Lung (tissue), 12 donors: Measurements from ENCODE around the gene KDM5B. TPM values are rescaled to one million over a fixed set of nuclear protein-coding genes. Genes with fewer than 3 reads are reported as not detected.

ENCODE experiments used
- ATAC-seq: fragments of 200-7000 bp; cut with Tn5 transposase; one replicate; pipeline ENCODE4 v1.9.1; 2020; ENCODE audit warnings: moderate number of reproducible peaks; ENCODE audit not compliant: insufficient read depth, low FRiP score
- DNase-seq, 3 donors: peaks; one replicate each; pipeline ENCODE4 v3.0.0-alpha.2; 2013 to 2017
- H3K27ac ChIP-seq, 2 donors: one replicate each; pipeline ENCODE4 v1.5.1; 2013; ENCODE audit warnings: mild to moderate bottlenecking in 2 of 2, moderate library complexity in 2 of 2, control low read depth in 1 of 2, inconsistent platforms in 1 of 2, low read depth in 1 of 2, low read length in 1 of 2
- H3K27me3 ChIP-seq, 3 donors: one replicate each; pipeline ENCODE4 v1.5.1; 2013; ENCODE audit warnings: low read length in 2 of 3; ENCODE audit not compliant: control insufficient read depth in 3 of 3, insufficient read depth in 3 of 3
- H3K36me3 ChIP-seq, 4 donors: one replicate each; pipeline ENCODE4 v1.5.1; 2013; ENCODE audit warnings: low read length in 4 of 4, mild to moderate bottlenecking in 1 of 4, moderate library complexity in 1 of 4; ENCODE audit not compliant: control insufficient read depth in 4 of 4, insufficient read depth in 4 of 4
- H3K4me1 ChIP-seq, 5 donors: one replicate each; pipeline ENCODE4 v1.5.1; 2013; ENCODE audit warnings: low read length in 5 of 5, mild to moderate bottlenecking in 2 of 5, moderate library complexity in 1 of 5; ENCODE audit not compliant: control insufficient read depth in 5 of 5, insufficient read depth in 5 of 5
- H3K4me3 ChIP-seq: one replicate; pipeline ENCODE4 v1.5.1; 2013; ENCODE audit warnings: mild to moderate bottlenecking, control low read depth, moderate library complexity
- H3K9ac ChIP-seq, 2 donors: one replicate each; pipeline ENCODE4 v1.5.1; 2013; ENCODE audit warnings: low read length in 2 of 2, control low read depth in 1 of 2; ENCODE audit not compliant: insufficient read depth in 1 of 2
- H3K9me3 ChIP-seq, 4 donors: one replicate each; pipeline ENCODE4 v1.5.1; 2013; ENCODE audit warnings: low read length in 3 of 4, mild to moderate bottlenecking in 1 of 4, moderate library complexity in 1 of 4; ENCODE audit not compliant: control insufficient read depth in 4 of 4, insufficient read depth in 3 of 4
- WGBS, 2 donors: extraction: QIAGEN DNeasy Blood & Tissue Kit; methylation state at CpG; one replicate each; pipeline ENCODE4 v1.1.7; 2013; 5-methylcytosine and 5-hydroxymethylcytosine counted together
- polyA plus RNA-seq, 2 donors: library from polyadenylated mRNA; stranded (reverse); fragments of 200-250 nt; gene quantifications; one replicate each; pipeline ENCODE4 v1.2.1, GENCODE V29; 2013
- total RNA-seq, 2 donors: library from RNA; depleted of rRNA in 1 of 2; stranded (reverse); fragments of >200 nt in 1 of 2; gene quantifications; one replicate each; pipeline ENCODE4 v1.2.1, GENCODE V29; 2014 to 2021
- TF ChIP-seq, protein P1 (sequence below): IDR thresholded peaks from 2 replicates; pipeline ENCODE4 v1.5.1; 2012; ENCODE audit warnings: mild to moderate bottlenecking; ENCODE audit errors: control extremely low read depth, extremely low read depth
- donor health status: control.
- donor health status: control.
- donor health status: Bipolar disorder and iron deficiency.
- donor health status: healthy.
- donor health status: DM: yes; HTN: yes; CAD: no.

KDM5B gene
- total and polyA plus RNA-seq, 4 donors: 11.2 to 247 (median 31.6) TPM

GRCh38 chr1:202689493-202690342, 118.5 kb downstream of the KDM5B start:
- Histone ChIP-seq H3K36me3 (no peaks in the 10 kb centered on the region), H3K9ac (no peak overlapping the region), H3K27ac (no peak overlapping the region), H3K27me3 (peaks cover 0 to 4% (median 0%) of the 10 kb centered on the region in 3 donors), H3K4me1 (no peaks in the 10 kb centered on the region), H3K4me3 (no peak overlapping the region), H3K9me3 (no peaks in the 10 kb centered on the region)
- ATAC-seq (no peak), DNase-seq (no peak)
- 69 to 80% methylated on average over 9 of the region's 9 CpGs for WGBS, 2 donors
- TF ChIP-seq, protein P1, sequence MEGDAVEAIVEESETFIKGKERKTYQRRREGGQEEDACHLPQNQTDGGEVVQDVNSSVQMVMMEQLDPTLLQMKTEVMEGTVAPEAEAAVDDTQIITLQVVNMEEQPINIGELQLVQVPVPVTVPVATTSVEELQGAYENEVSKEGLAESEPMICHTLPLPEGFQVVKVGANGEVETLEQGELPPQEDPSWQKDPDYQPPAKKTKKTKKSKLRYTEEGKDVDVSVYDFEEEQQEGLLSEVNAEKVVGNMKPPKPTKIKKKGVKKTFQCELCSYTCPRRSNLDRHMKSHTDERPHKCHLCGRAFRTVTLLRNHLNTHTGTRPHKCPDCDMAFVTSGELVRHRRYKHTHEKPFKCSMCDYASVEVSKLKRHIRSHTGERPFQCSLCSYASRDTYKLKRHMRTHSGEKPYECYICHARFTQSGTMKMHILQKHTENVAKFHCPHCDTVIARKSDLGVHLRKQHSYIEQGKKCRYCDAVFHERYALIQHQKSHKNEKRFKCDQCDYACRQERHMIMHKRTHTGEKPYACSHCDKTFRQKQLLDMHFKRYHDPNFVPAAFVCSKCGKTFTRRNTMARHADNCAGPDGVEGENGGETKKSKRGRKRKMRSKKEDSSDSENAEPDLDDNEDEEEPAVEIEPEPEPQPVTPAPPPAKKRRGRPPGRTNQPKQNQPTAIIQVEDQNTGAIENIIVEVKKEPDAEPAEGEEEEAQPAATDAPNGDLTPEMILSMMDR: no peak

GRCh38 chr1:202689082-202689481, 119.1 kb downstream of the KDM5B start:
- Histone ChIP-seq H3K27me3 (peaks cover 0 to 4% (median 0%) of the 10 kb centered on the region in 3 donors), H3K4me3 (no peak overlapping the region), H3K4me1 (no peaks in the 10 kb centered on the region), H3K36me3 (no peaks in the 10 kb centered on the region), H3K9ac (no peak overlapping the region), H3K9me3 (no peaks in the 10 kb centered on the region), H3K27ac (no peak overlapping the region)
- DNase-seq: no peak
- no peak for ATAC-seq
- TF ChIP-seq, protein P1: no peak
- 63 to 64% methylated on average over 3 of the region's 3 CpGs for WGBS, 2 donors

GRCh38 chr1:202688401-202688800, 119.8 kb downstream of the KDM5B start:
- WGBS, 2 donors: 71 to 81% methylated on average over 7 of the region's 7 CpGs
- DNase-seq (no peak), ATAC-seq (no peak)
- H3K4me3 ChIP-seq: no peak overlapping the region
- H3K9me3 ChIP-seq: no peaks in the 10 kb centered on the region
- no peak overlapping the region for H3K27ac ChIP-seq
- H3K27me3 ChIP-seq: peaks cover 0 to 4% (median 0%) of the 10 kb centered on the region in 3 donors
- H3K4me1 ChIP-seq: no peaks in the 10 kb centered on the region
- H3K36me3 ChIP-seq: no peaks in the 10 kb centered on the region
- TF ChIP-seq, protein P1: no peak
- H3K9ac ChIP-seq: no peak overlapping the region

DNA sequence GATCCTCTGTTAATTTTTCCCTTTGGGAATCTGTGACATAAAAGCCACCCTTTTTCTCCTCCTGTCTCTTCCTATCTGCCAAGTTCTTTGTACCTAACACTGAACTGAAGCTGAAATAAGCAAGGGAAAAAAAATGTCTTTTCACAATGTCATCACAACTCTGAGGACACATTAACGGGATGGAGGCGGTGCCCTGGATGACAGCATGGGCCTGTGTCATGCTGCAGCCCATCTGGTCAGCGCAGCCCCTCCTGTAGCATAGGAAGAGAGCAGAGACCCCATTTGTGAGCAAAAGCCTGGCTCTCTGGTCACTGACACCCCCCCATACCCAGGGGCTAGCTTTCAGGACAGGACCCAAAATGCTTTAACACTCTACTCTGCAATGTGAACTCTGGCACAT, 120.4 kb downstream of the KDM5B start:
- ATAC-seq: no peak
- TF ChIP-seq, protein P1: no peak
- H3K36me3 ChIP-seq: no peaks in the 10 kb centered on the region
- H3K9ac ChIP-seq: no peak overlapping the region
- H3K27ac ChIP-seq: no peak overlapping the region
- no peak for DNase-seq
- peaks cover 0 to 4% (median 0%) of the 10 kb centered on the region in 3 donors for H3K27me3 ChIP-seq
- H3K4me1 ChIP-seq: no peaks in the 10 kb centered on the region
- WGBS, 2 donors: 75 to 86% methylated on average over 3 of the region's 3 CpGs
- no peaks in the 10 kb centered on the region for H3K9me3 ChIP-seq
- H3K4me3 ChIP-seq: no peak overlapping the region
